NCI-H1417 (cell line): Measurements from ENCODE around the gene RAB30.
A peak's percentile ranks its signal among the peaks of the same experiment; 100 is the strongest.

ENCODE experiments used
- DNase-seq, 3 experiments: peaks; one replicate each; lab custom pipeline; 2025; lab: John Stamatoyannopoulos, UW

RAB30 gene

GRCh38 chr11:83039566-83039965, 32.1 kb downstream of the RAB30 start:
- DNase-seq: no peak

DNA sequence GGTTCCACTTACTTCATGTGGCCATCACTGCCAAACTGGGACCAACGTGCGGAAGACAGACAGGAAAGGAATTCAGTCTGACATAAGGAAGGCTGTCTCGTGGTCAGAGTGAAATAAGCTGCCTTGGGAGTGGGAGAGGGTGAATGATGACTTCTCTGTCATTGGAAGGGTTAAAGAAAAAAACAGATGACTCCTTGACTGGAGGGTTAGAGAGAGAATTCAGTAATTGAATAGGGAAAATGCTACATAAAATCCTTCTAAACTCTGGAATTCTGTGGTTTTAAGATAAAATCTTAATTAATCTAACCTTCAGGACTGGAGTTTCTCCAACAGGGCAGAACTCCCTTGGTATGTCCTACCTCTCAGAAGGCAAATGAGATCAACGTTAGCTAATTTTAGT, 33.8 kb downstream of the RAB30 start:
- no peak for DNase-seq

GRCh38 chr11:83036701-83037100, 35.0 kb downstream of the RAB30 start:
- no peak for DNase-seq

DNA sequence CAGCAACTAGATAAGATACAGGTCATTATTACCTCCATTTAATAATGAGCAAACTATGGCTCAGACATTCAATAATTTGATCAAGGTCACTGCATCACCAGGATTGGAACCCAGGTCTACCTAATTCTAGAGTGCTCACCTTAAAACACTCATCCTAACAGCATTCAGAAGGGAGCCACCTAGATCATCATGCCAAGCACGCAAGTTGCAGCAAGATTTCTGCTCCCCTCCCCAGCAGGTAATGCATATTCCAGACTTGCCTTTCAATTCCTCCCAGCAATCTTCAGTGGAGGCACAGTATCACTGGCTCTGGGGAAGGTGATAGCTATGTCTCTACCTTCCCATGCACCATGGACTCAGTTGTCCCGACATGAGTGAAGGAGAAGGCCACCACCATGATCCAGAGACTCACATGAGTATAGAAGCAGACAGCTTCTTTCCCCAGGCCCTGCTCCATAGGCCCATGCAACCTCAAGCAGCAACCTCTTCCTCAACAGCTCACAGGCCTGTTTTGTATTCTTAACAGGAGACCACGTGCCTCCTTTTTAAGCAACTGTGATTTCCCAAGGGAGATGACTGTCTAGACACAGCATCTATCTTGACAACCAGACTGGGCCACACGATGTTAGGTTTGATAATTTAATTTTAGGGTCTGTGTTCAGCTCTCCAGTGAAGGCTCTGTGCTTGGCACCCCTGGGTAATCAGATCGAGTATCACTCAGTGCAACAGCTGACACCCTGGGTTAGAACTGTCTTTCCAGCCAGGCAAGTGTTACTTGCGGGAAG, 36.4 kb downstream of the RAB30 start:
- DNase-seq: peak in 1 of 3 experiments; percentile 25

GRCh38 chr11:83034673-83035014, 37.1 kb downstream of the RAB30 start:
- DNase-seq: peak in 1 of 3 experiments; percentile 50

DNA sequence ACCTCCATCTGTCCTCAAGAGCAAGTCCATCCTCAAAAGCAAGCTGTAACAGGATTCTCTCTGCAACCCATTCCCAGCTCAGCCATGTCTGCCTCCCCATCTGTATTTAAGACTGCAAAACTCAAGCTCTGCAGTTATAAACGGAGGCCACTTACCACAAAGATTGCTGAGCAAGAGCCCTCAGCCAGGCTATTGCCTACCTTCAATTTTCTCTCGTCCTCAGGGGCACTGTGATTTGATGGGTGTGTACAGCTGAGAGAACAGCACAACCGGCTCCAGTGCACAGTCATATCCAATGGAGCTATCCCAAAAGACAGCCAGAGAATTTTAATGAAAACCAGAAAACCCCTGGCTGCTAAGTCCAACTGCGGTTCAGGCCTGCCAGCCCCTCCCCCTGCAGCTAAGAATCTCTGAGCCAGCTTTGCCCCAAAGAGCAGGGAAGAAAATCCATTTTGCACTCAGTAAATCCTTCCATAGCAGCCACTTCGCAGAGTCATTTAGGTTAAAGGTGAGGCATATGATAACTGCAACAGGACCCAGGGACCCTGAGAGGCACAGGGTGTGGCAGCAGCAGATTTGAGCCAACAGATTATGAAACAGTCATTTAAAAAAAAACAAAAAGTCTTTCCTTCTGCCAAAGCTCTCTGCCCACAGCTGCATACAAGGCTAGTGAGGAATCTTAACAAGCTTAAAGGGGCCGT, 37.6 kb downstream of the RAB30 start:
- peak; percentile 32 to 63 (median 58) for DNase-seq

DNA sequence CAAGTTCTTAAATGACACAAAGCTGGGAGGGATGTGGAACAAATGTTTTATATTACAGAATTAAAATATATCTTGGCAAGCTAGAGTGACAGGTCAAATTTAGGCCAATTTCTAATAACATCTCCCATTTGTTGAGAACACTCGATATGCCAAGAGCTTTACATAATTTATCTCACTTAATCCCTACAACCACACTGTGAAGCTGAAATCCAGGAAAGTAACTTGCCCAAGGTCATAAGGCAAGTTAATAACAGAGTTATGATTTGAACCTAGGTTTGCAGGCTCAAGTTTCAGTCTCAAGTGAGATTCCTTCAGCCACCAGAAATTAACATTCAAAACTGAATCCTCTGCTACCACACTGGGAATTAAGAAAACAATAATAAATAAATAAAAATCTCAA, 38.3 kb downstream of the RAB30 start:
- DNase-seq: no peak

DNA sequence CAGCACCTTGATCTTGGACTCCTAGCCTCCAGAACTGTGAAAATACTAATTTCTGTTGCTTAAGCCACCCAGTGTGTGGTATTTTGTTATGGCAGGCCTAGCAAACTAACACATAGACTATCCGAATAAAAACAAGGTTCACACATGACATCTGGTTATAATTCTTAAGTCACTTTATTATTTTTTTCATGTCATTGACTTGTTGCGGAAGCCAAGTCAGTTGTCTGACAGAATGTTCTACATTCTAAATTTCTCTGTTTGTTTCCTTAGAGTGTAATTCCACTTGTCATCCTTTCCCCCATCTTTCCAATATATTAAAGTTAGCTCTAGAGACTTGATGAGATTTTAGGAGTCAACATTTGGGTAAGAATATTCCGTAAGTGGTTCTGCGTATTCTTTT, 40.6 kb downstream of the RAB30 start:
- no peak for DNase-seq

GRCh38 chr11:83027794-83028193, 43.9 kb downstream of the RAB30 start:
- no peak for DNase-seq

DNA sequence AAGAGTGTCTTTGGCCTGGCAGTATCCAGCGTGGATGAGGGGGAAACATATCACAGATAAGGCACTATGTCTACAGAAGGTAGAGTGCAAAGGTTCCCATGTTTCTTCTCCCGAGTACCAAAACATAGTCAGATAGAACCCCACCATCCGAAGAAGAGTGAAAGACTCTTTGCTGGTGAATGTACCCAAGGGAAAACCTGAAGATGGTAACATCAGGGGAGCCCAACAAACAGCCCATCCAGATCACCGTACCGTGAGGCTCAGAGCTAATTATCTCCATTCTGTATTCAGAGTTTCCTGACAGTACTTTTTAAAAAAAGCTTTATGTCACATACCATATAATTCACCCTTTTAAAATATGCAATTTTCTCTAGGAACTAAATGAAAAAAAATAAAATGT, 44.4 kb downstream of the RAB30 start:
- DNase-seq: no peak

DNA sequence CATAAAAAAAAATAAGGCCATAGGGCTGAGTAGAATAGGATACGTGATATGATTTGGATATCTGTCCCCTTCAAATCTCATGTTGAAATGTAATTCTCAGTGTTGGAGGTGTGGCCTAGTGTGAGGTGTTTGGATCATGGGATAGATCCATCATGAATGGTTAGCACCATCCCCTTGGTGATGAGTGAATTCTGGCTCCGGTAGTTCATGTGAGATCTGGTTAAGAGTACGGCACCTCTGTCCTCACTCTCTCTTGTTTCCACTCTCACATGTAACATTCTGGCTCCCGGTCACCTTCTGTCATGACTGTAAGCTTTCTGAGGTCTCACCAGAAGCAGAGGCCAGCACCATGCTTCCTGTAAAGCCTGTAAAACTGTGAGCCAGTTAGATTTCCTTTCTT, 45.5 kb downstream of the RAB30 start:
- DNase-seq: no peak

GRCh38 chr11:83025267-83025704, 46.4 kb downstream of the RAB30 start:
- DNase-seq: peak in 2 of 3 experiments; percentile 85 to 95

- no peak for DNase-seq
Observed at GRCh38 chr11:83024270-83024854, 47.3 kb downstream of the RAB30 start.

- DNase-seq: no peak
Observed at GRCh38 chr11:83023410-83023809, 48.3 kb downstream of the RAB30 start.

- no peak for DNase-seq
Observed at GRCh38 chr11:83021780-83022125, 49.9 kb downstream of the RAB30 start.

- DNase-seq: no peak
Observed at GRCh38 chr11:83020942-83021779, 50.5 kb downstream of the RAB30 start.

GRCh38 chr11:83019888-83020579, 51.7 kb downstream of the RAB30 start:
- DNase-seq: no peak

DNA sequence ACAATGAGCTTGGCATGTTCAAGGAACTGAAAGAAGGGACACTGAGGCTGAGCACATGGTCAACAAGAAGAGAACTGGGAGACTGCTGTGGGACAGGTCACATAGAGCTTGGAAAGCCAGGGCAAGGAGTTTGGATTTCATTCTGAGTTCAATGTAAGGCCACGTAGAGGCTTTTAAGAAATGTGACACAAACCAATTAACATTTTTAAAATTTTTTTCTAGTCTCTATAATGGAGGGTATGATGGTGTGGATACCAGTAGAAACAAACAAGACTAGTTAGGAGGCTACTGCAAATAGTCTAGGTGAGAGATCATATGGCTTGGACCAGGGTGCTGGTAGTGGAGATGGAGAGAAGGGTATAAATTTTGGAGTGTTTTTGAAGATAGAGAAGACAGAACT, 56.7 kb downstream of the RAB30 start:
- DNase-seq: no peak

DNA sequence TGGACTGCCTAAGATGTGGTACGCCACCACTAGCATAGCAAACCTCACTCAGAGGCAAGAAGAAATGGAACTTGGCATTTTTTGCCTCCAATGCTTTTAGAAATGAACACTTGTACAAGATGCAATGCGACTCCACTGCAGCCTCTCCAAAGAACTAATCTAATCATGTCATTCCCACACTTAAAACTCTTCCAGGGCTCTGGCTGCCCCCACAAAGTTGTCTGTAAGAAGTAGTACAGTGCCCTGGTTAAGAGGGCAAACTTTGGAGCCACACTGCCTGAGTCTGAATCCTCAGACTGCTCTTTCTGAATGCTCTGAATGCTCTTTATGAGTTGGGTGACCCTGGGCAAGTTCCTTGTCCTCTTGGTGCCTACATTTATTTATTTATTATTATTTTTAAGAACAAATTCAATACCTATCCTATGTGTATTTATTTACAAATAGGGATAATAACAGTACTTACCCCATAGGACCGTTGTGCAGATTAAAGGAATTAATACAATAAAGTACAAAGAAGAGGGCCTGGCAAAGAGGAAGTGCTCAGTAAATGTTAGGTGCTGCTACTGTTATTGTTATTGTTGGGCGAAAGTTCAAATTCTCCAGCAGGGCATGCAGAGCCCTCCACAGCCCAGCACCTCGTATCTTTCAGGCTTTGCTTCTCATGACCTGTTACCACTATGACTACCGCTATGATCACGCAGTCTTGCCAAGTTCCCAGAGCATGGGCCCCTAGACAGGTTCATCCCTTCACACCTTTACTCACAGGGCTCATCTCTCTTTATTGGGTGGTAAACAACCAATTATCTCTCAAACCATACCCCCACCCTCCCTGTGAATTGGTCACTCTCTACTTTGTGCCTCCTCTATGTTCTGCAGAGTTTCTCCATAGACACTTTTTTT, 59.3 kb downstream of the RAB30 start:
- no peak for DNase-seq

GRCh38 chr11:83011333-83012167, 60.1 kb downstream of the RAB30 start:
- DNase-seq: no peak
